SKM-1 treated with dmso at 0.1 percent for 144 hours (cell line): Measurements from ENCODE around the gene LYRM2.

Experiments
- DNase-seq: peaks from one replicate; lab custom pipeline; 2025; ENCODE audit not compliant: unreplicated experiment; lab: John Stamatoyannopoulos, UW

Gene LYRM2, protein sequence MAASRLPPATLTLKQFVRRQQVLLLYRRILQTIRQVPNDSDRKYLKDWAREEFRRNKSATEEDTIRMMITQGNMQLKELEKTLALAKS

DNA sequence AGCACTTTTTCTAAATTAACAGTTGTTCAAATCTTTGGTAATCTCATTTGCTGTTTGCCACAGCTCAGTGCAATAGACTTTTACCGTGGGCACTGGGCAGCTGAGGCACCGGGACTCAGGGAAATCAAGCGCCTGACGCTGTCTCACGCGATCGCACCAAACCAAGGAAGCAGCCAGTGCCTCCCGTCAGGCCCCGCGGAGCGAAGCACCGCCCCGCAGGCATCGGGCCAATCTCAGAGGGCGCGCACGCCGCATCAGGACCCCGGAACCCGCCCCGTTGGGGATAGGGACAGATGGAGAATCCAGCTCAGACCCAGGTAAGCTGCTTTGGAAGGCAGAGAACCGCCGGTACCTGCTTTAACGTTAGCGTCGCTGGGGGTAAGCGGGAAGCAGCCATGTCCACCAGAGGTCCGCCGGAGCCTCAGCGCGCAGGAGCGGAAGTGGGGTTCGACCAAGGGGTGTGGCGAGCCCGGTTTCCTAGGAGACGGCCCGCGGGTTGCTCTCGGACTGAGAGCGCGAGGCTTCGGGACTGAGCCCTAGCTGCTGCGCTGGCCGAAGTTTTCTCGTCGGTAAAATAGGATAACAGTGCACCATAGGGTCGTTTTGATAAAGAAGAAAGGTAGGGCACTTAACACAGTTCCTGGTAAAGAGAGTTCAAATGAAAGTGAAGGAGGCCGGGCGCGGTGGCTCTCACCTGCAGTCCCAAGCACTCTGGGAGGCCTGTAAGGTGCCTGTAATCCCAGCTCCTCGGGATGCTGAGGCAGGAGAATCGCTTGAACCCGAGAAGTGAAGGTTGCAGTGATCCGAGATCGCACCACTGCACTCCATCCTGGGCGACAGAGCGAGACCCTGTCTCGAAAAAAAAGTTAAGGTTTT, at the start of gene LYRM2:
Gene LYRM2, minus strand, starts transcription at position 428 of the 876 bp plus-strand sequence. Its CDS starts 31 bp downstream, at position 397.
- DNase-seq, result peak; percentile 83

DNA sequence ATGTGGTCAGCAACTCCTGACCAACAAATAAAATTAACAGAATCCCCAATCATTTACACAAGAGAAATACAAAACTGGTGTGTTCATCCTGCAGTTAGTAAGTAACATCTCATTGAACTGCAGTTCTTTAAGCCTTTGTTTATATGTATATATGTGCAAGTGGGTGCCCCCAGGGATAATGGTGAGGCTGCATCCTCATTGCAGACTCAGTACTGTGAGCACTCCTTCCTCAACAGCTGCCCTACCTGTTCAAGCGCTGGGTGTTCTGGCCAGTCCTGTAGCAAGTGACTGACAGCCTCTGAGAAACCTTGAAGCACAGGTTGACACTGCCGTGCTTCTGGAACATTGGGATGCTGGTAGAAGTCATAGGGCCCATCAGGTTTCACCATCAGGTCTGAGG, 49.8 kb upstream of the LYRM2 start:
- no peak for DNase-seq

DNA sequence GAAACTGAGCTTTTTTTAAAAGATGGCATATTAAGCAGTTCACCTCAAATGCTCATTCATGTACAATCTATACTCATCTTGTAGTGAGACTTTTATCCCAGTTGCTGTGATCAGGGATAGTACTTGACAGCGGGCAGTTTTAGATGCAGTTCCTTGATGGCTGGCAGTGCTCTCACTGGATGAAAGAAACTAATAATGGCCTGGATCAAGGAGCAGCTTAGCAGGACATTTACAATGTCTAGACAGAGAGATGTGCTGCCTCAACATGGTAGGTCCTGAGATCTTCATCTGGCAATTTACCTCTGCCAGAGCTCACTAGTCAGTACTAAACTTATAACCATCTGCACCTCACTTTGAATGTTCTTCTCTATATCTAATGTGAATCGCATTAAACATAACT, 46.8 kb upstream of the LYRM2 start:
- no peak for DNase-seq

DNA sequence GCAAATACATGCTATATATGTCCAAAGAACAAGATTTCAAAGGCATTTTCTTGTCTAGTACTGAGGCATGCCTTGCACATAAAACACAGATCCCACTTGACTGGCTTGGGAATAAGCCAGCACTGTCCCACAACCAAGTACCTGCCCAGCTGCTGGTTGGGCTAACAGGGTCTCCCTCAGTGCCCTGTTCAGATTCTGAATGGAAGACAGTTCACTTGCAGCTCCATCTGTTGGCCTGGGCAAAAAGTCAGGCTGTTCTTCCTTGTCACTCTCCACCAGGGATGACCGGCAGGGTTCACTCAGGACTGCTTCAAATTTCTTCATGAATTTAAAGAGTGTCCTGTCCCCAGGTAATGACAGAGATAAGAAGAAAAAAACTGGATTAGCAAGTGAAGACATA, 44.4 kb upstream of the LYRM2 start:
- no peak for DNase-seq

DNA sequence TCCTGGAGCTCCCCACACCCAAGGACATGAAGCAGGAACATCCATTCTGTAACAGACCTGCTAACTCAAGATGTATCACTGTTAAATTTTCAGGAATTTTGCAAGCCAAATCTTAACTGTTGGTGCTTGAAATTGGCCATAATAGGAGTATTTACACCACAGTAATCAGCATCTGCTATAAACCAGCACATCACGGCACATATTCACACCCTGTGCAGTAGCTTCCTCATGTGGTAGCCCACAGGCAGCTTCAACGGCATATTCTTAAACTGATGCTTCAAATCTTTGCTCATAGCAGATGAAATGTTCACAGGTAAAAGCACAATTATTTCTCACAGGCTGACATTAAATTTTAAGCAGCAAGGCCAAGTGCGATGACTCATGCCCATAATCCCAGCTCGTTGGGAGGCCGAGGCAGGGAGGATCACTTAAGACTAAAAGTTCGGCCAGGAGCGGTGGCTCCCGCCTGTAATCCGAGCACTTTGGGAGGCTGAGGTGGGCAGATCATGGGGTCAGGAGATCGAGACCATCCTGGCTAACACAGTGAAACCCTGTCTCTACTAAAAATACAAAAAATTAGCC, 43.5 kb upstream of the LYRM2 start:
- DNase-seq, result no peak

DNA sequence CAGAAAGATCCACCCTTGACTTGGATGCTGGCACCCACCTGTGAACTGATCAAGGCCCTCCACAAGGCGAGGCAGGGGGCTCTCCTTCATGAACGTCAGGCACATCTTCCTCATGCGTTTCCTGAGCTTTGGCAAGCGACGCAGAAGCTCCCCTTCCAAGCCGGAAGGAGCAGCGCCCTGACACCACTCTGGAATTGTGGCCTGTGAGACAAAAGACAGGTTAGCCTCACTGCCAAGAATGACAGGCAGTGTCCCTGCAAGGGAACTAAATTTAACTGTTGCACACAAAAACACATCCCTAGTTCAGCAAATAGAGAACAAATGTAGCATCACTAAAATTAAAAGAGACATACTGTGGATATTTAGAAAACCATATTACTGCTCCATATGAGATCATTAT, 42.0 kb upstream of the LYRM2 start:
- no peak for DNase-seq

DNA sequence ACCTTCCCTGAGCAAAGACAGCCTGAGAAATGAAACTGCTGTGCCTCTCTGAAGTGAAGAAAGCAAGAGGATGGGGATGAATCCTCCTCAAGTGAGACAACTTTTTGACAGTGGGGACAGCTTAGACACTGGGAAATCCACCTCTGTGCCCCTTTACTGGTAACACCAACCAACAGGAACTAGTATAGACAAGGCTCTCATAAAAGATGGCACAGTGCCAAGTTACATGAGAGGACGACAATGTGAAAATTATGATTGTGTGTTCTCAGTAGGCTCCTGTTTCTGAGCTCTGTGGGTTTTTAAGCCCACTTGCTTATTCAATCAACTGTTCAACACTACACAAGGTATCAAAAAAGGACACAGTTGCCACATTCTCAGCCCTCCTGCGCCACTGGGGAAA, 41.6 kb upstream of the LYRM2 start:
- DNase-seq, result no peak

DNA sequence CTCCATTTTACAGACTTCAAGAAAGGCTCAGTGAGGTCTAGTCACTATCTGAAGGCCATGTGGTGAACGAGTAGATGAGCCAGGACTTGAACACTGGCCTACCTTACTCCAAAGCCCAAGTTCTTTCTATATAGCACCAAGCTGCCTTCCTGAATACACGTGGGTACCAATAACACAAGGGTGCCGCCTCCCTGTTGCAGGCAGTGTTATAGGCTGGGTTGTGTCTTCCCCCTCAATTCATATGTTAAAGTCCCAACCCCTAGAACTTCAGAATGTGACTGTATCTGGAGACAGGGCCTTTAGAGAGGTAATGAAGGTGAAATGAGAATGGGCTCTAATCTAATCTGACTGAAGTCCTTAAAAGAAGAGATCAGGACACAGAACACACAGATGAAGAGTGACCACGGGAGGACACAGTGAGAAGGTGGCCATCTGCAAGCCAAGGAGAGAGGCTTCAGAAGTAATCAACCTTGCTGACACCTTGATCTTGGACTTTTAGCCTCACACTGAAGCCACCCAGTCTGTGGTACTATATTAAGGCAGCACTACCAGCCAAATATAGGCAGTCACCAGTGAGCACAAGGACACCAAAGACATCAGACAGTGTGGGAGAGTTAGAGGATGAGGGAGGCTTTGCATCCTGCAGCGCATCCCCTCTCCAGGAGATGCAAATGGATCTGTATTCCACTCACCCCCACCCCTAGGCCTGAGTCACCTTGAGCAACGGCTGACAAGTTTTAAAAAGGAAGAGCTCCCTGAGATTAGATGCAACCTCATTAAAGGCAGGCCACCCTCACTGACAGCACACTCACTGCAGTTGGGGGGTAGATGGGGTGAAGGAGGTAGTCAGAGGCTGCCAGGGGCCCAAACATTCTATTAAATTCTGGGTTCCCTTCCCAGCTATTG, 40.9 kb upstream of the LYRM2 start:
- no peak for DNase-seq

DNA sequence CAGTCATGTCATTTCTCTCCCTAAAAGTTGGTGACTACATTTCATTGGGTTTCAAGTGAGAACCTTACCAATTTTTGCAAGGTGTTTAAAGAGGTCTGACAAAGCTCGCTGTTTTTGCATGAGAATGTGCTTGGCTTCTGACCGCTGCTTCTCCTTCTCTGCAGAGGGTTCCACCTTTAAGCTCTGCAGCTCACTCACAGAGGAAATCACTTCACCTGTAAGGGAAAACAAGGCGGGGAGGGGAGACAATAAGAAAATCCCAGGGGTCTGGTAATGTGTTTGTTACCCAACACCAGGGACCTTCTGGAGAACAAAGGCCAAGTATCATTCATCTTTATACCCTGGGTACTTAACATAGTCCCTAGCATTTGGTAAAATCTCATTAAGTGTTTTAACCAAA, 40.0 kb upstream of the LYRM2 start:
- DNase-seq, result no peak

DNA sequence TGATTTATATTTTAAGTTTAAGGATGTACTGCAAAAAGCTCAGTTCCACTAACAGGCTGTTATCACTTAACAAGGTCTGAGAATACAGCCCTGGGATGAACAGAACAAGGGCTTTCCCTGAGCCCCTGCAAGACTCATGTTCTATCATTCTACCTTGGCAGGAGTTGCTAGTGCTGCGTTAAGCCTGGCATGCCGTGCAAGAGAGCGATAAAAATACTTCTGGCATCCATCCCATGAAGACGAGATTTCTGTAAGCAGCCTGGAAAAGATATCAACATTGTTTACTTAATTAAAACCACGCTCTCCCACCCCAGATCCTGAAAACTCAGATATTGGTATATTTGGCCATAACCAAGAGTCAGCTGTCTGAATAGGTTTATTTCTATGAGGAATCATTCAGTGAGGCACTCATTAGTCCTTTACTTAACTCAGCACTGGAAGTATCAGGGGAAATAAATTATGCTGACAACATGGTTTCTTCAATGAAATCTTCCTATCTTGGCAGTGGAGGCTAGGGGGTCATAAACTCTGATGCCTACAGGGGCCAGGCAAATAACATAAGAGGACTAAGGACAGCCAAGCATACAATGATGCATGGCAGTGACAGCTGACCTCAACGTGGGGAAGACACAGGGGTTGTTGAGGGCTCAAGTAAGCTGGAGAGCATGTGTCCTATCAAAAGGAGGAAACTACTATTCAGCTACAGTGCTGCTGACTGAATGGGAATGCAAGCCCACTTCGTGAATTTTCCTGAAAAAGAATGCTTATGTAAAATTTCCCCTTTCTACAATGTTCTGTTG, 37.6 kb upstream of the LYRM2 start:
- DNase-seq, result no peak

DNA sequence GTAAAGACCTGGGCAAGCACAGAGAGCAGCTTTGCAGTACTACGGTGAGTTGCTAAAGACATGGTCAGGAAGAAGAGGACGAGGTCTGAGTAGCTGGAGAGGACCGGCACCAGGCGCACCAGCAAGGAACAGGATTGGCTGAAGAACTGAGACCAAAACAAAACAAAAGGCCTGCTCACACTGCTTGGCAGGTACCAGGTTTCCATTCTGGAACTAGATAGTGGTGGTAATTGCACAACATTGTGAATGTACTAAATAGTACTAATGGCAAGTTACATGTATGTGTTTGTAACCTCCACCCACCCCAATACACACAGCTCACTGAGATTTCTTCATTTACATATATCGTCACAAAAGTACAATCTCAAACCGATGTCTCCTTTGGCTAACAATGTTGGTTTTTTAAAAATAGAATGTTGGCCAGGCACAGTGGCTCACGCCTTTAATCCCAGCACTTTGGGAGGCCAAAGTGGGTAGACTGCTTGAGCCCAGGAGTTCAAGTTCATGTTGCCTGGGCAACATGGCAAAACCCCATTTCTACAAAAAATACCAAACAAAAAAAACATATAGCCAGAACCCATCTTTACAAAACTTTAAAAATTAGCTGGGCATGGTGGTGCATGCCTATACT, 32.5 kb upstream of the LYRM2 start:
- no peak for DNase-seq

DNA sequence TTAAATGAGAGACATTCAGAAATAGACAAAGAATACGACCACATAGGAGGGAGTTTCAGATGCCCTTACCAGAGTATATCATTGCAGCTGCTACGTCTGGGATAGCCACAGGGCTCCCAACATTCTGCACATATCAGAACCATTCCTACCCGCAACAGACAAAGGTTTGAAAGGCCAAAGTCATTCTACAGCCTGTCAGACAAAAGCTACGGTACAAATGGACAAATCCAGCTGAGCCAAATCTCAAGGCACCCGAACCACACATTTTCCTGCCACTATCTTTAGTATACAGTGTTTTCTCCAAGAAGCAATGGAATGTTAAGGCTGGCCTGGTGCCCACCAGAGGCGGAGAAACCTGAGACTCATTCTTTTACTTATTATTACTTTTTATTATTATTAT, 30.5 kb upstream of the LYRM2 start:
- DNase-seq, result no peak

DNA sequence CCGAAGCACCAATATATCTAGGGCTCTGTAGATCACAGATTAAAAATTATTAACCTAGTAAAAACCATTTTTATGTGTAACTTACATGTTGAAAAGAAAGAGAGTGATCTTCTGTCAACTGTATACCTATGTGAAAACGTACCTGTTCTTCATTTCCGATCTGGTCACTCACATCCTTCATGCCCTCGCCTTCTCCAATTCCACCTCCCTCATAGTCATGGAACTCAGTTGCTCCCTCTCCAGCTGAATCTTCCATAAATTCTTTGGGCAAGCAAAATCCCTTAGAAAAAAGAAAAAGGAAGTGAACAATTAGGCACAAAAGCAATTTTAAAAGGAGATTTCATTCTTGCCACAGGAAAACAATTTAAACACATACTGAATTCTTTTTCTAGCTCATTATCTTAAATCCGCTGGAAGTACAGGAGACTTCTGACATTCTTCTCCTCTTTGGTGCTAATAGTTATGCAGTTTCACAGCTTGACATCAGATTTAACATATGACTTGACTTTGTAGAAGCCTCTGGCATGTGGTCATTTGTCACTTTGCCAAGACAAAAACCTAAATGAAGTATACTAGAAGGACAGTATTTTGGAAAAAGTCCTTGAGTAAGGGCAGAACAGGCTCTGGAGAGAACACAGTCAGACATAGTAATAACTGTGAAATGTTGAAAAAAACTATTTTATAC, 29.5 kb upstream of the LYRM2 start:
- DNase-seq, result no peak

DNA sequence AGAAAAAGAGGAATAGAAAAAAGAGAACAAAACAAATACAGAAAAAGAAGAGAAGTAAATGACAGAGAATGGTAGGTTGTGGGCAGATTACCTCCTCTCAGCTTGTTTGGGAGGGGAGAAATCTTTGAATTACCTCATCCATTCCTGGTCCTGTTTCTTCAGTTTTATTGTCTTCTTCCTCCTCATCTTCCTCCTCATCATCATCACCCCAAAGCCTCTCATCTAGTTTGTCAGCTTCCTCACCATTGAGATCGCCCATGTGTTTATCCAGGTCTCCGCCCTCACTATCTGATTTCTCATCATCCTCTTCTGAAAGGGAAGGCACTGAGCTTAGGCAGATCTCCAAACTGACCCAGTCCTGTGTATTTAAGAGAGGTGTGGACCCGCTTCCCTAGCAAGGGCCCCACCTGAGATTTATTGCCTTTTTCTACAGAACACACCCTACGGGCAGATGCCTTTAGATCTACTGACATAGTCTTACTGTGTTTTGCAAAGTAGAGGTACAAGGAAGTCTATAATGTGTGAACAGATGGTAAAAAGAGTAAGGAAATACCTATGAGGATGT, 24.2 kb upstream of the LYRM2 start:
- DNase-seq, result no peak

DNA sequence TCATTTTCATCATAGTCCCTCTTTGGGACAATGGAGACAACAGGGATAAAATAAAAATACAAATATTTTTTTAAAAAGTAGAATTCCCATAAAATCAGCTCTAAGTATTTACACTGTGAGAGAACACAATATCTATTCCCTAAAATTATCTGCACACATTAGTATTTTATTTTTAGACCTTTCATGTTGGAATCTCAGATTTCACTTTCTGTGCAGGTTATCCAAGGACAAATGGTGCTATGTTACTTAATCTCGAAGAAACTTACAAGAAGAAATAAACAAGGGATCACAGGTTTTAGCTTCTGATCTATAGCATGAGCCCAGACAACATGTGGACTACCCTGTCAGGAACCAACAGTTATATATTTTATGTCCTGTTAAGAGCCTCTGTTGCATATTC, 23.0 kb upstream of the LYRM2 start:
- no peak for DNase-seq

DNA sequence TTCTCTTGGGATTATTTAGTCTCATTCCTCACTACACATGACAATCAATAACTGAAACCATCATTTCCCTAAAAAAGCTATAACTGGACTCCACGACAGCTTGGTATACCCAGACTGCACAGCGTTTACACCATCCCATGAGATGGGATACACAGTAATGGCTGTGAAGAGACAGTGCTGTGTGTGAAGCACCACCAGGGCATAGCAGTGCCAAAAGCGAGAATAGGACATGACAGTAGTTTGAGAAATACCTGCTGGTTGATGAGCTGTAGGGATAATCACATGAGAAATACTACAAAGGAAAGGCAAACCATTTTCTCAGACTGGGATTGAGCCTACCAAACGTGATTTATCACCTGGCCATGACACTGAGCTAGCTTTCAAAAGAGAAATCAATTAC, 22.4 kb upstream of the LYRM2 start:
- DNase-seq, result no peak

DNA sequence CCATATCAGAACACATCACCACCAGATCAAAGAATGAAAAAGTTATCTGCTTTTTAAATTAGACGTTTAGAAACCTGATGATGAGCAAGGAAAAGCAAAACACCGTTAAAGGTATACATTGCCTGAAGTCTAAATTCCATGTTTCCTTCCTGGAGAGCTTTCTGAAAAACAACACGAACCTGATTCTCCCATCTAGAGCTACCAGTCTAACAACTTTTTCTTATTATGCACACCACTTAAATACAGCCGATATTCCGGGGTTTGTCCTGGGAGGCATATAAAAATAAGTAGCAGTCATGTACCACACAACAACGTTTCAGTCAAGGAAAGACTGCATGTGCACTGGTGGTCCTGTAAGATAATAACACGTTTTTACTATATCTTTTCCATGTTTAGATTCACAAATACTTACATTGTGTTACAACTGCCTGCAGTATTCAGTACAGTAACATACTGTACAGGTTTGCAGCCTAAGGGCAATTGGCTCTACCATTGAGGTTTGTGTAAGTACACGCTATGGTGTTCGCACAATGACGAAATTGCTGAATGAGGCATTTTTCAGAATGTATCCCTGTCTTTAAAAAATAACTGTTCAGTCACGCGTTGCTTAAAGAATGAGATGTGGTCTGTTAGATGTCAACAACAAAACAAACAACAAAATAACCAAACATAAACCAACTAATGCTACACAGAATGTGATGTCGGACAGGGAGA, 19.1 kb upstream of the LYRM2 start:
- DNase-seq, result no peak

DNA sequence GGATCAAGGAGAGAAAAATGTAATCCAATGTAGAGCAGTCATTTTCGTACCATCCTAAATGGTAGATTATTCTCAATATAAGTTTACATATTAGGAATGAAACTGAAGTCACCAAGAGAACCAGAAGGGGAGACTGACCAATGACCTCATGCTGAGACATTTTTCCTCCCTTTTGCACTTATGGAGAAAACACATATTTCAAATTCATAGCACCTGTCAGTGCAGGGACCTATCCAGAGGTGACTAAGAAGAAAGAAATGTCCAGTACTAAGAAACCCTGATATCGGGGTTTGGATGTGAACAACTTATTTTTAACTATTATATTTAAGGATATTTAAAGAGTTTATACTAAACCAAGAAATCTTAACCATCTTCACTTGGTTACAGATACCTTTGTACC, 16.6 kb upstream of the LYRM2 start:
- DNase-seq, result no peak

DNA sequence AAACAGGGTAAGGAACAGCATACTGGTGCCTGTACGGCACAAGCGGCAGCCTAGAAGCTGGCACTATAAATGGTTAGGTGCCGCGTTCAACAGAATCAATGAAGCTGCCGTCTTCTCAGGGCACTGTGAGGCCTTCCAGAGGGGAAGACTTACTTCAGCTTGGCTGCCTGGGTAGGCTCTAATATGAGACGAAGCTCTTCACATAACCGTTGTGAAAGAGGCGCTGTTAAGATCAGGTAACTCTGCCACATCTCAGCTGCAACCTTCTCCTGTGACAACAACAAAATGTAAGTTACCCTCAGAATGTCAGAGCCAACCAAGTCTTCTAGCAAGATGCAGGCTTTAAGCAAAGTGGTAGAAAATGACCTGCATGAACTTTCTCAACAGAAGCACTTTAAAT, 12.0 kb upstream of the LYRM2 start:
- DNase-seq, result no peak
